Esophagus squamous epithelium (tissue), 4 donors: Measurements from ENCODE around the gene DACT2.

Experiments used
- POLR2A ChIP-seq, 4 donors: fragments of 450-650 bp; IDR thresholded peaks; one replicate each; pipeline ENCODE4 v1.6.1; 2017; ENCODE audit warnings: antibody characterized with exemption in 4 of 4, mild to moderate bottlenecking in 4 of 4, moderate library complexity in 3 of 4
- TF ChIP-seq, protein P1 (sequence below), 6 experiments: fragments of 450-650 bp in 4 of 6; fragments of 200-600 bp in 2 of 6; sonication (generic) in 2 of 6; IDR thresholded peaks; one replicate each; pipeline ENCODE4 v1.5.1; 2016 to 2019; ENCODE audit warnings: antibody characterized with exemption in 6 of 6, mild to moderate bottlenecking in 4 of 6, moderate library complexity in 4 of 6

DNA sequence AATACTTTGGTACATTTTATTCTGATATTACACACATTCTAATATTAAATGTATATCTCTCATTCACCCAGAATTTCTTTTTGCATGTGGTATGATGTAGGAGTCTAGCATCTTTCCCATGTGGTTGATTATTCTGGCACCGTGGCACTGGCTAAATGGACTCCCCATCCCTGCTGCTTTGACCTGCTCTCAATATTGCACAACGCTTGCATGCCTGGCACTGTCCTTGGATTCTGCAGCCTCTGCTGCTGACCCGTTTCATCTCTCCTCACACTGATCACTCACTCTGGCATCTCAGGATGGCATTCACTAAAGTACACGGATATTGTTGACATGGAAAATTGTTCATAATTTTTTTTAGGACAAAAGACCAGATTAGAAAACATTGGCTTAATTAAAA is 11.5 kb upstream of the DACT2 start:
- TF ChIP-seq, protein P1, sequence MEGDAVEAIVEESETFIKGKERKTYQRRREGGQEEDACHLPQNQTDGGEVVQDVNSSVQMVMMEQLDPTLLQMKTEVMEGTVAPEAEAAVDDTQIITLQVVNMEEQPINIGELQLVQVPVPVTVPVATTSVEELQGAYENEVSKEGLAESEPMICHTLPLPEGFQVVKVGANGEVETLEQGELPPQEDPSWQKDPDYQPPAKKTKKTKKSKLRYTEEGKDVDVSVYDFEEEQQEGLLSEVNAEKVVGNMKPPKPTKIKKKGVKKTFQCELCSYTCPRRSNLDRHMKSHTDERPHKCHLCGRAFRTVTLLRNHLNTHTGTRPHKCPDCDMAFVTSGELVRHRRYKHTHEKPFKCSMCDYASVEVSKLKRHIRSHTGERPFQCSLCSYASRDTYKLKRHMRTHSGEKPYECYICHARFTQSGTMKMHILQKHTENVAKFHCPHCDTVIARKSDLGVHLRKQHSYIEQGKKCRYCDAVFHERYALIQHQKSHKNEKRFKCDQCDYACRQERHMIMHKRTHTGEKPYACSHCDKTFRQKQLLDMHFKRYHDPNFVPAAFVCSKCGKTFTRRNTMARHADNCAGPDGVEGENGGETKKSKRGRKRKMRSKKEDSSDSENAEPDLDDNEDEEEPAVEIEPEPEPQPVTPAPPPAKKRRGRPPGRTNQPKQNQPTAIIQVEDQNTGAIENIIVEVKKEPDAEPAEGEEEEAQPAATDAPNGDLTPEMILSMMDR (IDR thresholded peaks at IDR 0.05), result no peak
- no peak for TF ChIP-seq POLR2A (IDR thresholded peaks at IDR 0.05)
